Measurements from ENCODE around the gene PRPF38A. TPM values are rescaled to one million over a fixed set of nuclear protein-coding genes. Genes with fewer than 3 reads are reported as not detected.

The PRPF38A gene
- total RNA-seq, 1 donor from 2014 or later, result 31.8 TPM

GRCh38 chr1:52461821-52462220 is 57.4 kb downstream of the PRPF38A start:
- H3K4me1 Mint-ChIP-seq (ENCODE audit: low read depth, unreplicated experiment), result no peaks in the 10 kb centered on the region
- Histone ChIP-seq H4K20me1 (ENCODE audit: insufficient read depth, low read length) (no peaks in the 10 kb centered on the region), H3K4me3 (ENCODE audit: insufficient read depth, low read depth, low read length) (no peak overlapping the region), H3K27me3 (ENCODE audit: insufficient read depth, low read length) (no peaks in the 10 kb centered on the region), H3K36me3 (ENCODE audit: insufficient read depth, low read length) (no peaks in the 10 kb centered on the region), H3K79me2 (ENCODE audit: insufficient read depth, low read length) (no peaks in the 10 kb centered on the region), H2AFZ (ENCODE audit: low read depth, low read length) (no peak overlapping the region), H3K9ac (ENCODE audit: low read length) (no peak overlapping the region), H3K27ac (ENCODE audit: low read depth, low read length) (no peak overlapping the region), H3K4me2 (ENCODE audit: low read length) (no peak overlapping the region), H3K9me3 (ENCODE audit: insufficient read depth, low read depth, low read length) (no peaks in the 10 kb centered on the region), H3K4me1 (ENCODE audit: insufficient read depth, low read length) (no peaks in the 10 kb centered on the region)
- no peak overlapping the region for H3K4me3 Mint-ChIP-seq (ENCODE audit: unreplicated experiment)
- H3K36me3 Mint-ChIP-seq (ENCODE audit: low read depth, unreplicated experiment), result peaks cover 4% of the 10 kb centered on the region
- no peaks in the 10 kb centered on the region for H3K27me3 Mint-ChIP-seq (ENCODE audit: low read depth, unreplicated experiment)
- FAIRE-seq (no peak), DNase-seq (ENCODE audit: low read depth) (no peak)
- H3K9me3 Mint-ChIP-seq (ENCODE audit: unreplicated experiment), result no peaks in the 10 kb centered on the region
- TF ChIP-seq CTCF (IDR thresholded peaks at IDR 0.05; ENCODE audit: insufficient read depth, low read depth, low read length) (no peak), EZH2 (IDR thresholded peaks at IDR 0.05; ENCODE audit: insufficient read depth, low read length) (no peak)
- H3K27ac Mint-ChIP-seq (ENCODE audit: unreplicated experiment), result no peak overlapping the region

GRCh38 chr1:52463891-52464290 is 59.5 kb downstream of the PRPF38A start:
- Mint-ChIP-seq H3K27me3 (ENCODE audit: low read depth, unreplicated experiment) (no peaks in the 10 kb centered on the region), H3K36me3 (ENCODE audit: low read depth, unreplicated experiment) (peaks cover 4% of the 10 kb centered on the region), H3K9me3 (ENCODE audit: unreplicated experiment) (no peaks in the 10 kb centered on the region), H3K4me3 (ENCODE audit: unreplicated experiment) (no peak overlapping the region), H3K4me1 (ENCODE audit: low read depth, unreplicated experiment) (no peaks in the 10 kb centered on the region), H3K27ac (ENCODE audit: unreplicated experiment) (no peak overlapping the region)
- H3K4me3 ChIP-seq (ENCODE audit: insufficient read depth, low read depth, low read length), result no peak overlapping the region
- H3K9me3 ChIP-seq (ENCODE audit: insufficient read depth, low read depth, low read length), result no peaks in the 10 kb centered on the region
- H3K27ac ChIP-seq (ENCODE audit: low read depth, low read length), result no peak overlapping the region
- H3K36me3 ChIP-seq (ENCODE audit: insufficient read depth, low read length), result no peaks in the 10 kb centered on the region
- DNase-seq (ENCODE audit: low read depth) (no peak), FAIRE-seq (no peak)
- no peaks in the 10 kb centered on the region for H4K20me1 ChIP-seq (ENCODE audit: insufficient read depth, low read length)
- no peaks in the 10 kb centered on the region for H3K27me3 ChIP-seq (ENCODE audit: insufficient read depth, low read length)
- H3K4me1 ChIP-seq (ENCODE audit: insufficient read depth, low read length), result no peaks in the 10 kb centered on the region
- H3K79me2 ChIP-seq (ENCODE audit: insufficient read depth, low read length), result no peaks in the 10 kb centered on the region
- no peak overlapping the region for H3K9ac ChIP-seq (ENCODE audit: low read length)
- H3K4me2 ChIP-seq (ENCODE audit: low read length), result no peak overlapping the region
- TF ChIP-seq EZH2 (IDR thresholded peaks at IDR 0.05; ENCODE audit: insufficient read depth, low read length), result no peak
- no peak for TF ChIP-seq CTCF (IDR thresholded peaks at IDR 0.05; ENCODE audit: insufficient read depth, low read depth, low read length)
- no peak overlapping the region for H2AFZ ChIP-seq (ENCODE audit: low read depth, low read length)

- H3K4me1 Mint-ChIP-seq (ENCODE audit: low read depth, unreplicated experiment), result no peaks in the 10 kb centered on the region
- H2AFZ ChIP-seq (ENCODE audit: low read depth, low read length), result no peak overlapping the region
These were observed 64.7 kb downstream of the PRPF38A start for GRCh38 chr1:52469108-52469507.

More at GRCh38 chr1:52469108-52469507, 64.7 kb downstream of the PRPF38A start:
- no peak overlapping the region for H3K27ac ChIP-seq (ENCODE audit: low read depth, low read length)
- DNase-seq (ENCODE audit: low read depth) (no peak), FAIRE-seq (no peak)
- peaks cover 4% of the 10 kb centered on the region for H3K36me3 Mint-ChIP-seq (ENCODE audit: low read depth, unreplicated experiment)
- no peak overlapping the region for H3K4me2 ChIP-seq (ENCODE audit: low read length)
- no peak overlapping the region for H3K4me3 Mint-ChIP-seq (ENCODE audit: unreplicated experiment)
- no peak overlapping the region for H3K4me3 ChIP-seq (ENCODE audit: insufficient read depth, low read depth, low read length)
- no peak for TF ChIP-seq CTCF (IDR thresholded peaks at IDR 0.05; ENCODE audit: insufficient read depth, low read depth, low read length)
- no peak for TF ChIP-seq EZH2 (IDR thresholded peaks at IDR 0.05; ENCODE audit: insufficient read depth, low read length)
- H3K79me2 ChIP-seq (ENCODE audit: insufficient read depth, low read length), result no peaks in the 10 kb centered on the region
- no peaks in the 10 kb centered on the region for H3K9me3 Mint-ChIP-seq (ENCODE audit: unreplicated experiment)
- H4K20me1 ChIP-seq (ENCODE audit: insufficient read depth, low read length), result no peaks in the 10 kb centered on the region
- H3K27ac Mint-ChIP-seq (ENCODE audit: unreplicated experiment), result no peak overlapping the region
- H3K27me3 Mint-ChIP-seq (ENCODE audit: low read depth, unreplicated experiment), result no peaks in the 10 kb centered on the region
- no peaks in the 10 kb centered on the region for H3K36me3 ChIP-seq (ENCODE audit: insufficient read depth, low read length)
- H3K27me3 ChIP-seq (ENCODE audit: insufficient read depth, low read length), result no peaks in the 10 kb centered on the region
- no peaks in the 10 kb centered on the region for H3K9me3 ChIP-seq (ENCODE audit: insufficient read depth, low read depth, low read length)
- H3K4me1 ChIP-seq (ENCODE audit: insufficient read depth, low read length), result no peaks in the 10 kb centered on the region
- no peak overlapping the region for H3K9ac ChIP-seq (ENCODE audit: low read length)

Other genes starting within 250 kb of the PRPF38A start
- gene CC2D1B, start 38.4 kb upstream of the PRPF38A start, total RNA-seq, result 22.1 and 25.6 TPM in 2 replicates
- 1.1 and 2.1 TPM in 2 replicates for gene ORC1, start 179 bp upstream of the PRPF38A start, total RNA-seq
- 44.8 and 47.0 TPM in 2 replicates for gene TUT4, start 148.5 kb downstream of the PRPF38A start, total RNA-seq
- gene GPX7, start 197.8 kb downstream of the PRPF38A start, total RNA-seq, result 4.2 and 5.7 TPM in 2 replicates
- not detected in 2 replicates for gene SHISAL2A, start 228.6 kb downstream of the PRPF38A start, total RNA-seq

Measured in astrocyte (in vitro differentiated cells and primary cell).